Astrocyte of the cerebellum (primary cell): Measurements from ENCODE around the gene MAPK8.

Experiments used
- DNase-seq: peaks from one replicate; pipeline ENCODE4 v3.0.0-alpha.2; 2011; ENCODE audit warnings: low read depth
- H3K4me3 ChIP-seq: 2 replicates; pipeline ENCODE4 v1.5.1; 2011; ENCODE audit warnings: mild to moderate bottlenecking, low read depth, low read length, moderate library complexity
- CTCF ChIP-seq: IDR thresholded peaks from 2 replicates; pipeline ENCODE4 v1.5.1; 2012; ENCODE audit warnings: low read length, low read depth, moderate library complexity, mild to moderate bottlenecking; ENCODE audit errors: missing control alignments
- in situ Hi-C: cut with HindIII; loops from 2 replicates; pipeline ENCODE4 v1.10.0; 2017; ENCODE audit warnings: low sequenced_read_pairs

MAPK8 gene

DNA sequence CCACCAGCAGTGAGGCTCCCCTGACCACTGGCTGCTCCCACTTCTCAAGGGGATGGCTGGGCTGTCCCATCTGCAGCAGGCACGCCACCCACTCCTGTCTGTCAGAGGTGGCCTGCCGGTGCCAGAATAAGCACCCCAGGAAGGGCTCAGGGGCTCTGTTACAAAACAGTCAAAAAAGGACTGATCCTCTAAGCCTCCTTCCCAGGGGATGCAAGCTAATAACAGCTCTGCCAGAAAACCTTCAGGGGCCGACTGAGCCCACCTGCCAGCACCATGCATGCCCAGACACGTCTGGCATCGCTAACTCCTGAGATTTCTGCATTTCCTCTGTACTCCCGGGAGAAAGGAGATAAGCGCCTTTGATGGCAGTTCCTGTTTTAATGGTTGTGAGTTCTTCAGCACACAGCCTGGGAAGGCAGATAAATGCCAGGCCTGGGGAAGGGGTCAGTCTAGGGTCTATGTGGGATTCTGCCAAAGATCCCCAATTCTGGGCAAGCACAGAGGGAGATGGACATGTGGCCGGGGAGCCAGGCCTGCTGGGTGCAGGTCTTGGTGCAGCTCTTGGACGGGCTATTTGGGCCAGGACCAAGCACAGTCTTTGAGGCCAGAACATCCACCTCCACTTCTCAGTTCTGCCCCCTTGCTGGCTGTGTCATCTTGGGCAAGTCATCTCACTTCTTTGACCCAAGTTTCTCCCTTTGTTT lies 170.0 kb downstream of the MAPK8 start:
- DNase-seq: no peak
- in situ Hi-C loops: no loop called here
- TF ChIP-seq CTCF: no peak
- H3K4me3 ChIP-seq: no peak overlapping the region

DNA sequence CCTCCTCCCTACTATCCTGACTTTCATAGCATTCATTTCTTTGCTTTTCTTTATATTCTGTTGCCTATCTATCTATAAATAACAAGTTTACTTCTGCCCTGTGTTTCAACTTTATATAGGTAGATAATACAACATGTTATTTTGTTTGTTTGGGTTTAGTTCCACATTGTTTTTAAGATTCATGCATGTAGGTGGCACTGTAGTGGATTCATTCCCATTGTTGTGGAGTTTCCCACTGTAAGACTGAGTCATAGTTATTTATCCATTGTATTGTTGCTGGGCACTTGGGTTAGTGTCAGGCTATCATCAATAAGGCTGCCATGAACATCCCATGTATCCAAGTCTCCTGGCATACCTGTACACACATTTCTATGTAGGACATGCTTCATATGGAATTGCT lies 170.7 kb downstream of the MAPK8 start:
- no peak for DNase-seq
- no peak for TF ChIP-seq CTCF
- H3K4me3 ChIP-seq: no peak overlapping the region
- in situ Hi-C loops: no loop called here

- no peak for TF ChIP-seq CTCF
- in situ Hi-C loops: no loop called here
- no peak for DNase-seq
- no peak overlapping the region for H3K4me3 ChIP-seq
Measured at GRCh38 chr10:48477616-48478015, 171.1 kb downstream of the MAPK8 start.

- no peak for DNase-seq
- no peak overlapping the region for H3K4me3 ChIP-seq
- in situ Hi-C loops: no loop called here
- TF ChIP-seq CTCF: no peak
Measured at GRCh38 chr10:48478469-48478868, 172.0 kb downstream of the MAPK8 start.

GRCh38 chr10:48478980-48479811 lies 172.7 kb downstream of the MAPK8 start:
- in situ Hi-C loops: no loop called here
- H3K4me3 ChIP-seq: no peak overlapping the region
- no peak for DNase-seq
- no peak for TF ChIP-seq CTCF

- DNase-seq: no peak
- in situ Hi-C loops: no loop called here
- no peak for TF ChIP-seq CTCF
- no peak overlapping the region for H3K4me3 ChIP-seq
Measured at GRCh38 chr10:48480397-48481374, 174.2 kb downstream of the MAPK8 start.
